SU-DHL-6 (cell line): ENCODE results near the gene MEIOC.

Source experiments
- H2AFZ ChIP-seq: fragments of 200-600 bp; sonication (generic); 2 replicates; pipeline ENCODE4 v1.6.1; 2014; ENCODE audit warnings: low read depth, mild to moderate bottlenecking, moderate library complexity, mixed read lengths, antibody characterized with exemption, low read length; ENCODE audit not compliant: severe bottlenecking
- H3F3A ChIP-seq: fragments of 200-600 bp; shearing (Covaris generic); 2 replicates; pipeline ENCODE4 v1.6.0; 2016; ENCODE audit warnings: antibody characterized with exemption, mild to moderate bottlenecking; ENCODE audit not compliant: insufficient read depth
- H3K27ac ChIP-seq: fragments of 200-600 bp; sonication (generic); 2 replicates; pipeline ENCODE4 v1.5.1; 2016; ENCODE audit warnings: low read depth, mild to moderate bottlenecking, low read length, moderate library complexity, mixed read lengths
- H3K27me3 ChIP-seq: fragments of 200-600 bp; sonication (generic), shearing (Covaris generic); 2 replicates; pipeline ENCODE4 v1.6.0; 2014; ENCODE audit warnings: mild to moderate bottlenecking, low read length
- H3K36me3 ChIP-seq: fragments of 200-600 bp; sonication (generic); 2 replicates; pipeline ENCODE4 v1.6.1; 2014; ENCODE audit warnings: mild to moderate bottlenecking, low read length, mixed read lengths
- H3K4me2 ChIP-seq: fragments of 300-600, 200-600 bp; shearing (Covaris generic), sonication (generic); 2 replicates; pipeline ENCODE4 v1.6.0; 2014; ENCODE audit warnings: low read length, low read depth, mild to moderate bottlenecking; ENCODE audit not compliant: poor library complexity, severe bottlenecking
- H3K4me3 ChIP-seq: fragments of 200-600 bp; sonication (generic); 2 replicates; pipeline ENCODE4 v1.5.1; 2014; ENCODE audit warnings: antibody characterized with exemption, low read length, mild to moderate bottlenecking, mixed read lengths; ENCODE audit not compliant: insufficient read depth, poor library complexity, severe bottlenecking
- H3K79me2 ChIP-seq: fragments of 200-600 bp; sonication (generic); 2 replicates; pipeline ENCODE4 v1.6.1; 2014; ENCODE audit warnings: mild to moderate bottlenecking, low read length, moderate library complexity; ENCODE audit not compliant: insufficient read depth
- H3K9ac ChIP-seq: fragments of 200-600 bp; sonication (generic); 2 replicates; pipeline ENCODE4 v1.7.0; 2014; ENCODE audit warnings: mild to moderate bottlenecking, low read length
- H3K9me2 ChIP-seq: fragments of 200-600 bp; sonication (generic); replicated peaks from 2 replicates; pipeline ENCODE4 v1.6.1; 2014; ENCODE audit warnings: low read length; ENCODE audit not compliant: insufficient read depth
- H3K9me3 ChIP-seq: fragments of 200-600 bp; sonication (generic); 2 replicates; pipeline ENCODE4 v1.6.1; 2014; ENCODE audit warnings: low read length, mixed read lengths; ENCODE audit not compliant: insufficient read depth
- H4K20me1 ChIP-seq: fragments of 200-600 bp; sonication (generic); 2 replicates; pipeline ENCODE4 v1.6.1; 2014; ENCODE audit warnings: low read depth, mild to moderate bottlenecking, antibody characterized with exemption, low read length, moderate library complexity, mixed read lengths
- CTCF ChIP-seq: fragments of 200-600 bp; sonication (generic); IDR thresholded peaks from one replicate; pipeline ENCODE4 v1.5.1; 2017; ENCODE audit warnings: antibody characterized with exemption, mild to moderate bottlenecking, low read length, moderate library complexity; ENCODE audit not compliant: insufficient read depth, poor library complexity, severe bottlenecking
- EZH2phosphoT487 ChIP-seq: fragments of 200-600 bp; sonication (generic), shearing (Covaris generic); conservative IDR thresholded peaks from 2 replicates; pipeline ENCODE4 v1.6.1; 2018; ENCODE audit warnings: mild to moderate bottlenecking, antibody characterized with exemption, low read length, moderate library complexity, mixed read lengths

MEIOC gene

GRCh38 chr17:44653954-44654353 is 2.3 kb upstream of the MEIOC start:
- Histone ChIP-seq H2AFZ (no peak overlapping the region), H3K79me2 (no peaks in the 10 kb centered on the region), H3K27me3 (no peaks in the 10 kb centered on the region), H3K9me2 (no peaks in the 10 kb centered on the region), H3K4me2 (no peak overlapping the region), H3K36me3 (no peaks in the 10 kb centered on the region), H3F3A (no peaks in the 10 kb centered on the region), H3K4me3 (no peak overlapping the region), H3K9ac (no peak overlapping the region), H3K9me3 (no peaks in the 10 kb centered on the region), H4K20me1 (no peaks in the 10 kb centered on the region), H3K27ac (no peak overlapping the region)
- TF ChIP-seq CTCF (no peak), EZH2phosphoT487 (no peak)

GRCh38 chr17:44661835-44662234 is 5.6 kb downstream of the MEIOC start:
- Histone ChIP-seq H3K4me2 (no peak overlapping the region), H3K9me2 (no peaks in the 10 kb centered on the region), H3F3A (no peaks in the 10 kb centered on the region), H3K9me3 (no peaks in the 10 kb centered on the region), H4K20me1 (0 out of 2 replicates have a peak, but pooled peaks cover 5% of the 10 kb centered on the region), H3K27ac (no peak overlapping the region), H3K79me2 (no peaks in the 10 kb centered on the region), H3K36me3 (no peaks in the 10 kb centered on the region), H2AFZ (no peak overlapping the region), H3K27me3 (no peaks in the 10 kb centered on the region), H3K9ac (no peak overlapping the region), H3K4me3 (no peak overlapping the region)
- no peak for TF ChIP-seq CTCF
- no peak for TF ChIP-seq EZH2phosphoT487

DNA sequence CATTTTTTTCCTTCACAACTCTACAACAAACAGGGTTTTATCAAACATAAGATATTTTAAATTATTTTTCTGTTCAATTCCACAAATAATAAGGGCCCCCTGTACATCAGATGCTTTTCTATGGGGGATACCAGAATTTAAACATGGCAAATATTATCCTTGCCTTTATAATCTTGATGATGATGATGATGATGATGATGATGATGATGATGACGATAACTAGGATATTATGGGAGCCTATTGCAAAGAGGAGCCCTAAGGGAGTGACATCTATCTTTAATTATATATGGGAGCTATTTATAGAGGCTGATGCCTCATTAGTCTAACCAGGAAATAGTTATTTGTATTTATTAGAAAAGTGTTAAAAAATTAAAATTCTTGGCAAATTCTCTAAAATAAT is 6.8 kb downstream of the MEIOC start:
- H3K9me2 ChIP-seq = no peaks in the 10 kb centered on the region

More for the DNA sequence above, 6.8 kb downstream of the MEIOC start:
- Histone ChIP-seq H3K27ac (no peak overlapping the region), H3K4me2 (no peak overlapping the region), H3K4me3 (no peak overlapping the region), H3K36me3 (no peaks in the 10 kb centered on the region), H3K27me3 (no peaks in the 10 kb centered on the region), H3K9me3 (no peaks in the 10 kb centered on the region), H3F3A (no peaks in the 10 kb centered on the region), H2AFZ (no peak overlapping the region), H4K20me1 (0 out of 2 replicates have a peak, but pooled peaks cover 5% of the 10 kb centered on the region), H3K9ac (no peak overlapping the region), H3K79me2 (no peaks in the 10 kb centered on the region)
- TF ChIP-seq CTCF (no peak), EZH2phosphoT487 (no peak)
